Testis (tissue), 3 donors: Measurements from ENCODE around the gene UBE2D3. TPM values are rescaled to one million over a fixed set of nuclear protein-coding genes. Genes with fewer than 3 reads are reported as not detected.
A peak's percentile ranks its signal among the peaks of the same experiment; 100 is the strongest.

Source experiments
- DNase-seq: peaks from one replicate; pipeline ENCODE4 v3.0.0-alpha.2; 2019
- H3K27ac ChIP-seq, 2 donors: fragments of 200-600 bp; sonication (generic); one replicate each; pipeline ENCODE4 v1.5.1; 2019
- H3K27me3 ChIP-seq: fragments of 200-600 bp; sonication (generic); one replicate; pipeline ENCODE4 v1.5.1; 2019
- H3K36me3 ChIP-seq: fragments of 200-600 bp; sonication (generic); one replicate; pipeline ENCODE4 v1.5.1; 2017; ENCODE audit warnings: low read depth; ENCODE audit errors: missing control alignments
- H3K4me1 ChIP-seq: fragments of 200-600 bp; sonication (generic); one replicate; pipeline ENCODE4 v1.5.1; 2019
- H3K4me3 ChIP-seq, 2 donors: fragments of 200-600 bp; sonication (generic); one replicate each; pipeline ENCODE4 v1.5.1; 2017 to 2019
- H3K9me3 ChIP-seq: fragments of 200-600 bp; sonication (generic); one replicate; pipeline ENCODE4 v1.5.1; 2017
- POLR2A ChIP-seq: fragments of 450-650 bp; IDR thresholded peaks from one replicate; pipeline ENCODE4 v1.6.1; 2017; ENCODE audit warnings: antibody characterized with exemption, mild to moderate bottlenecking, moderate library complexity
- WGBS, 2 donors: methylation state at CpG; one replicate each; pipeline ENCODE4 v1.1.5; 2018; 5-methylcytosine and 5-hydroxymethylcytosine counted together
- intact Hi-C: fragments of 100-400 bp; cut with DNase I; formaldehyde crosslinking; loops from one replicate; pipeline ENCODE4 v1.15.1; 2023; ENCODE audit warnings: low total_unique reads
- polyA plus RNA-seq: library from polyadenylated mRNA; stranded (reverse); fragments of 350-450 nt; fragmentation: Illumina TruSeq; extraction: RNeasy Lipid Tissue Mini Kit (QIAGEN cat#74804); gene quantifications from one replicate; pipeline ENCODE4 v1.2.3, GENCODE V29; 2014; ENCODE audit warnings: low read depth, low replicate concordance; ENCODE audit not compliant: insufficient read depth
- total RNA-seq, 2 donors: library from RNA; depleted of rRNA; stranded (reverse); fragments of >200 nt; gene quantifications; one replicate each; pipeline ENCODE4 v1.2.3, GENCODE V29; 2016
- TF ChIP-seq, protein P1 (sequence below), 3 experiments: fragments of 450-650 bp in 2 of 3; fragments of 200-600 bp in 1 of 3; sonication (generic) in 1 of 3; IDR thresholded peaks; one replicate each; pipeline ENCODE4 v1.5.1; 2016 to 2019; ENCODE audit warnings: antibody characterized with exemption in 3 of 3, mild to moderate bottlenecking in 2 of 3, moderate library complexity in 1 of 3

Gene UBE2D3
- total and polyA plus RNA-seq, 3 donors from 2014 or later, result 286 to 363 (median 357) TPM

- WGBS, 2 donors, result 1% methylated on average over 21 to 60 of the region's 60 CpGs
- peak within 1 kb of the TSS; percentile 47 to 78 for H3K27ac ChIP-seq
- H3K4me1 ChIP-seq, result peaks cover 5% of the 10 kb centered on the region
- peak within 1 kb of the TSS; percentile 77 to 88 for H3K4me3 ChIP-seq
- no peaks in the 10 kb centered on the region for H3K9me3 ChIP-seq
- H3K27me3 ChIP-seq, result no peaks in the 10 kb centered on the region
- peak; percentile 90 for DNase-seq
- TF ChIP-seq POLR2A, result peak; percentile 19
- TF ChIP-seq, protein P1, sequence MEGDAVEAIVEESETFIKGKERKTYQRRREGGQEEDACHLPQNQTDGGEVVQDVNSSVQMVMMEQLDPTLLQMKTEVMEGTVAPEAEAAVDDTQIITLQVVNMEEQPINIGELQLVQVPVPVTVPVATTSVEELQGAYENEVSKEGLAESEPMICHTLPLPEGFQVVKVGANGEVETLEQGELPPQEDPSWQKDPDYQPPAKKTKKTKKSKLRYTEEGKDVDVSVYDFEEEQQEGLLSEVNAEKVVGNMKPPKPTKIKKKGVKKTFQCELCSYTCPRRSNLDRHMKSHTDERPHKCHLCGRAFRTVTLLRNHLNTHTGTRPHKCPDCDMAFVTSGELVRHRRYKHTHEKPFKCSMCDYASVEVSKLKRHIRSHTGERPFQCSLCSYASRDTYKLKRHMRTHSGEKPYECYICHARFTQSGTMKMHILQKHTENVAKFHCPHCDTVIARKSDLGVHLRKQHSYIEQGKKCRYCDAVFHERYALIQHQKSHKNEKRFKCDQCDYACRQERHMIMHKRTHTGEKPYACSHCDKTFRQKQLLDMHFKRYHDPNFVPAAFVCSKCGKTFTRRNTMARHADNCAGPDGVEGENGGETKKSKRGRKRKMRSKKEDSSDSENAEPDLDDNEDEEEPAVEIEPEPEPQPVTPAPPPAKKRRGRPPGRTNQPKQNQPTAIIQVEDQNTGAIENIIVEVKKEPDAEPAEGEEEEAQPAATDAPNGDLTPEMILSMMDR (IDR thresholded peaks at IDR 0.05), result no peak
- H3K36me3 ChIP-seq, result no peaks in the 10 kb centered on the region
- intact Hi-C loops, result no loop called here
These were observed 66.6 kb downstream of the UBE2D3 start, which contains the start of gene MANBA for GRCh38 chr4:102760645-102761295. Gene MANBA (minus strand): TSS chr4:102760968. CDS start chr4:102760894, 74 bp downstream.

- DNase-seq, result peak; percentile 14
- Histone ChIP-seq H3K9me3 (no peaks in the 10 kb centered on the region), H3K4me1 (peaks cover 5% of the 10 kb centered on the region), H3K4me3 (peak overlapping the region; percentile 77 to 88), H3K27me3 (no peaks in the 10 kb centered on the region), H3K36me3 (no peaks in the 10 kb centered on the region), H3K27ac (peak overlapping the region; percentile 47 to 78)
- TF ChIP-seq POLR2A, result no peak
- TF ChIP-seq, protein P1 (IDR thresholded peaks at IDR 0.05), result no peak
- WGBS, 2 donors, result 2% methylated on average over 25 of the region's 25 CpGs
- intact Hi-C loops, result no loop called here
These were observed 67.3 kb downstream of the UBE2D3 start for GRCh38 chr4:102759831-102760644.

- peaks cover 5% of the 10 kb centered on the region for H3K4me1 ChIP-seq
- no peaks in the 10 kb centered on the region for H3K36me3 ChIP-seq
- intact Hi-C loops, result no loop called here
- H3K27me3 ChIP-seq, result no peaks in the 10 kb centered on the region
- DNase-seq, result no peak
- 88 to 91% methylated on average over 11 of the region's 11 CpGs for WGBS, 2 donors
- H3K9me3 ChIP-seq, result no peaks in the 10 kb centered on the region
- H3K27ac ChIP-seq, result no peak overlapping the region
- no peak overlapping the region for H3K4me3 ChIP-seq
- TF ChIP-seq, protein P1 (IDR thresholded peaks at IDR 0.05), result no peak
- TF ChIP-seq POLR2A, result no peak
These were observed 68.8 kb downstream of the UBE2D3 start for GRCh38 chr4:102758241-102759160.

- 52 to 78% methylated on average over 1 of the region's 1 CpG for WGBS, 2 donors
- Histone ChIP-seq H3K27ac (no peak overlapping the region), H3K4me1 (peaks cover 5% of the 10 kb centered on the region), H3K9me3 (no peaks in the 10 kb centered on the region), H3K4me3 (no peak overlapping the region), H3K27me3 (no peaks in the 10 kb centered on the region), H3K36me3 (no peaks in the 10 kb centered on the region)
- TF ChIP-seq, protein P1 (IDR thresholded peaks at IDR 0.05), result no peak
- TF ChIP-seq POLR2A, result no peak
- no peak for DNase-seq
- intact Hi-C loops, result no loop called here
These were observed 69.7 kb downstream of the UBE2D3 start for GRCh38 chr4:102757681-102758080.
